Body of pancreas (tissue), 4 donors: ENCODE results near the gene AMIGO3. TPM values are rescaled to one million over a fixed set of nuclear protein-coding genes. Genes with fewer than 3 reads are reported as not detected.

Experiments
- ATAC-seq: fragments of 150-250 bp; one replicate; pipeline ENCODE4 v1.9.1; 2016
- DNase-seq, 4 donors: peaks; one replicate each; pipeline ENCODE4 v3.0.0-alpha.2; 2019
- H3K27ac ChIP-seq, 4 donors: fragments of 200-600 bp; sonication (generic); 1 replicate in 3 of 4; 2 replicates in 1 of 4; pipeline versions ENCODE4 v1.5.1 to v1.6.1; 2016 to 2019; ENCODE audit warnings: mild to moderate bottlenecking in 1 of 4, mixed read lengths in 1 of 4, moderate library complexity in 1 of 4
- H3K27me3 ChIP-seq, 2 donors: fragments of 200-600 bp; sonication (generic); one replicate each; pipeline ENCODE4 v1.6.0; 2016; ENCODE audit warnings: mild to moderate bottlenecking in 1 of 2
- H3K36me3 ChIP-seq, 2 donors: fragments of 200-600 bp; sonication (generic); replicated peaks in 1 of 2; 2 replicates each; pipeline ENCODE4 v1.5.1; 2016; ENCODE audit warnings: low read depth in 2 of 2; ENCODE audit not compliant: insufficient read depth in 1 of 2
- H3K4me1 ChIP-seq: fragments of 200-600 bp; sonication (generic); one replicate; pipeline ENCODE4 v1.6.0; 2016
- H3K4me3 ChIP-seq, 2 donors: fragments of 200-600 bp; sonication (generic); 1 replicate in 1 of 2; 2 replicates in 1 of 2; pipeline ENCODE4 v1.5.1; 2016 to 2019
- H3K9me3 ChIP-seq, 3 donors: fragments of 200-600 bp; sonication (generic); 1 replicate in 2 of 3; 2 replicates in 1 of 3; pipeline ENCODE4 v1.5.1; 2016
- CTCF ChIP-seq, 7 experiments: fragments of 450-650 bp in 4 of 7; fragments of 200-600 bp in 3 of 7; sonication (generic) in 3 of 7; IDR thresholded peaks; one replicate each; pipeline ENCODE4 v1.5.1; 2016 to 2019; ENCODE audit warnings: antibody characterized with exemption in 7 of 7
- POLR2A ChIP-seq, 3 donors: fragments of 450-650 bp; IDR thresholded peaks; one replicate each; pipeline ENCODE4 v1.6.1; 2016; ENCODE audit warnings: antibody characterized with exemption in 3 of 3, mild to moderate bottlenecking in 2 of 3
- WGBS, 2 donors: methylation state at CpG; one replicate each; pipeline ENCODE4 v1.1.5; 2017; 5-methylcytosine and 5-hydroxymethylcytosine counted together
- intact Hi-C: fragments of 100-400 bp; cut with DNase I; formaldehyde crosslinking; loops from one replicate; pipeline ENCODE4 v1.15.1; 2023
- total RNA-seq, 2 donors: library from RNA; depleted of rRNA; stranded (reverse); fragments of >200 nt; gene quantifications; one replicate each; pipeline ENCODE4 v1.1.0, GENCODE V29; 2016

The AMIGO3 gene
- total RNA-seq, 2 donors from 2014 or later: 2.0 to 2.1 TPM

DNA sequence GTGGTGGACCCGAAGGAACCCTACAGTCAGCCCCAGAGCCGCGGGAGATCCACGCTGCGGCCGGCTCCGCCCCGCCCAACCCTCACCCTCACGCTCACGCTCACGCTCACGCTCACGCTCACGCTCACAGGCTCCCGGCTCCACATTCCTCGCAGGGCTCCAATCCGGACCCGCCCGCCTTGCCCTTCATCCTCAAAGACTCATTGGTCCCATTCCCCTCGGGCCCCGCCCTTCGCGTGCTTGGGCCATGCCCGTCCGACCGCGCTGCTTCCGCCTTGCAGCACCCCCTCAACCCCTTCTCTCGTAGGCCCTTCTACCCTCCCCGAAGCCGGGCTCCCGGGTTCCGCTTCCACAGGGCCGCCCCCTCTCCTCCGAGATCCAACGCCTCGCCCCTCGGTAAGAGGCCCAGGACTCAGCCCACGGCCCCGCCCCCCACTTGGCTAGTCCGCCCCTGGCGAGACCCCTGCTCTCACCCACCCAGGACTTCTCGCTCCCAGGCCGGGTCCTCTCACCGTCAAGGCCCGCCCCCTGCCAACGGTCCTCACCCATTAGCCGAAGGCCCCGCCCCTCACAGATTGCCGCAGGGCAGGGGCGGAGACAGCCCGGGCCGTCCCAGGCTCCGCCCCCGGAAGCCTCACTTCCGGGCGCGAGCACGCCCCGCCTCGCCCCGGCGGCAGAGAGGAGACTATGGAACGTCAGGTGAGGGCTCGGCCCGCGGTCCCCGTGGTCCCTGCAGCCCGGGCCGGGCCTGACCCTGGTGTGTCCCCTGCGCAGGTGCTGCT is 45.6 kb downstream of the AMIGO3 start, which contains the start of gene APEH:
TSS of gene APEH (plus strand) at position 637 of the 782 bp plus-strand sequence. CDS start at position 688, 51 bp downstream.
- WGBS, 2 donors: 0% methylated on average over 34 to 71 of the region's 71 CpGs
- peak within 1 kb of the TSS; percentile 59 to 98 for H3K4me3 ChIP-seq
- DNase-seq (peak; percentile 95 to 99 (median 98)), ATAC-seq (peak; percentile 89)
- no peaks in the 10 kb centered on the region for H3K9me3 ChIP-seq
- peaks cover 33% of the 10 kb centered on the region for H3K4me1 ChIP-seq
- intact Hi-C loops: no loop called here
- H3K36me3 ChIP-seq: peaks cover 0 to 6% of the 10 kb centered on the region in 2 donors
- peak within 1 kb of the TSS; percentile 90 to 96 (median 92) for H3K27ac ChIP-seq
- no peaks in the 10 kb centered on the region for H3K27me3 ChIP-seq
- TF ChIP-seq POLR2A (IDR thresholded peaks at IDR 0.05) (peak; percentile 64 to 85 (median 79)), CTCF (IDR thresholded peaks at IDR 0.05) (no peak)

- DNase-seq (no peak), ATAC-seq (no peak)
- Histone ChIP-seq H3K36me3 (peaks cover 0 to 2% of the 10 kb centered on the region in 2 donors), H3K4me1 (peaks cover 40% of the 10 kb centered on the region), H3K4me3 (peak overlapping the region; percentile 59 to 98), H3K9me3 (no peaks in the 10 kb centered on the region), H3K27me3 (no peaks in the 10 kb centered on the region), H3K27ac (peak overlapping the region; percentile 90 to 96 (median 92))
- WGBS, 2 donors: 16 to 52% methylated on average over 4 to 17 of the region's 17 CpGs
- intact Hi-C loops: no loop called here
- TF ChIP-seq CTCF (IDR thresholded peaks at IDR 0.05) (no peak), POLR2A (IDR thresholded peaks at IDR 0.05) (no peak)
These were observed 46.3 kb downstream of the AMIGO3 start for GRCh38 chr3:49673121-49673714.

DNA sequence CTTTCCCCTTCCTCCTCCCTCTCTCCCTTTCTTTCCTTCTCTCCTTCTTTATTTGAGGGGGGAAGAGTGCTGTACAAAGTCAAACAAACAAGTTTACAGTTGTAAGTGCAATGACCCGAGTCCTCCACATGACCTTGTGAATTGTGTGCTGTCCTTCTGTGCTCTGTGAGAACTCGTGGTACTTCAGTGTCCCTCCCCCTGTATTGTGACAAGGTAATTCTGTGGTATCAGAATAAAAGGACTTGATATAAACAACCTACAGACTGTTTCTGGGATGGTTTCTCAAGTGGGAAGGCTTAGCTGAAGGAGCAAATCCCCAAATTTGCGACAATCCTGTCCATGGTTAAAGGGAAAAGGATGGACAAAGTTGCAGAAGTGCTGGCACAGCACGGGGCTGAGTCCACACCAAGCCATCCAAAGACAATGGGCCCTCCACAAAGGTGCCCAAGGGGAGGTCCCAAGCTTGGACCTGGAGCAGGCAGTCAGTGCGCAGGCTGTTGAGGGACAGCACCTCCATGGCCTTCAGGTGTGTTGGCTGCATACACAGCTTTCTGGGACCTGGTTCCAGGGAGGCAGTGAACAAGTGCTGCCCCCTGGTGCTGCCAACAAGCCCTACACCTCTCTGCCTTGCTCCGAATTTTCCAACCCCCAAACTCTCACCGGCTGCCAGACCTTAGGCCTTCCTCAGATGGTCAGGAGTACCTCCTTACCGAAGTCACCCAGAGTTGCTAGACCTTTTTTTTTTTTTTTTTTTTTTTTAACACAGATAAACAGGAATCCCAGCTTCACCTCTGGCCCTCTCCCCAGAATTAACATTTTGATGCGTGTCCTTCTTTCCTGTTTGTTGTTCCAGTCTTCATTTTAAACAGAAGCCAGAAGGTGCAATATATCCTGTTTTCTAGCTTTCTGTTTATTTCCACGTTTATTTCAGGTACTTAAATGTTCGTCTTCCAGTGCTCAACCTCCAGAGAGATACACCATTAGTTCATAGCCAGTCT is 47.9 kb downstream of the AMIGO3 start:
- Histone ChIP-seq H3K36me3 (no peaks in the 10 kb centered on the region), H3K9me3 (no peaks in the 10 kb centered on the region), H3K27ac (no peak overlapping the region), H3K4me3 (no peak overlapping the region), H3K4me1 (peaks cover 40% of the 10 kb centered on the region), H3K27me3 (no peaks in the 10 kb centered on the region)
- 25 to 30% methylated on average over 10 to 11 of the region's 11 CpGs for WGBS, 2 donors
- intact Hi-C loops: no loop called here
- peak; percentile 48 for ATAC-seq
- peak; percentile 84 to 87 (median 84) for DNase-seq
- TF ChIP-seq POLR2A (IDR thresholded peaks at IDR 0.05) (no peak), CTCF (IDR thresholded peaks at IDR 0.05) (peak; percentile 64 to 97 (median 93))

GRCh38 chr3:49670940-49671290 is 48.6 kb downstream of the AMIGO3 start:
- H3K4me1 ChIP-seq: peaks cover 41% of the 10 kb centered on the region
- H3K4me3 ChIP-seq: no peak overlapping the region
- H3K9me3 ChIP-seq: no peaks in the 10 kb centered on the region
- no peaks in the 10 kb centered on the region for H3K36me3 ChIP-seq
- no peaks in the 10 kb centered on the region for H3K27me3 ChIP-seq
- H3K27ac ChIP-seq: no peak overlapping the region
- TF ChIP-seq POLR2A (IDR thresholded peaks at IDR 0.05) (no peak), CTCF (IDR thresholded peaks at IDR 0.05) (no peak)
- DNase-seq (no peak), ATAC-seq (no peak)
- intact Hi-C loops: no loop called here
- WGBS, 2 donors: 57 to 62% methylated on average over 5 to 6 of the region's 6 CpGs
